Measurements from ENCODE around the gene TPI1.
A peak's percentile ranks its signal among the peaks of the same experiment; 100 is the strongest.

Gene TPI1

GRCh38 chr12:6828781-6829535 lies 38.4 kb upstream of the TPI1 start:
- peak; percentile 76 for DNase-seq (ENCODE audit: low spot score)

GRCh38 chr12:6829536-6830220 lies 37.7 kb upstream of the TPI1 start:
- peak; percentile 80 for DNase-seq (ENCODE audit: low spot score)

GRCh38 chr12:6830286-6830890 lies 36.9 kb upstream of the TPI1 start:
- DNase-seq (ENCODE audit: low spot score), result no peak

- no peak for DNase-seq (ENCODE audit: low spot score)
These were observed 36.3 kb upstream of the TPI1 start for GRCh38 chr12:6830999-6831398.

- DNase-seq (ENCODE audit: low spot score), result no peak
These were observed 35.8 kb upstream of the TPI1 start for GRCh38 chr12:6831450-6831995.

GRCh38 chr12:6832125-6832524 lies 35.2 kb upstream of the TPI1 start:
- no peak for DNase-seq (ENCODE audit: low spot score)

GRCh38 chr12:6833189-6833890 lies 34.0 kb upstream of the TPI1 start:
- DNase-seq (ENCODE audit: low spot score), result no peak

GRCh38 chr12:6834254-6834653 lies 33.1 kb upstream of the TPI1 start:
- no peak for DNase-seq (ENCODE audit: low spot score)

- no peak for DNase-seq (ENCODE audit: low spot score)
These were observed 32.5 kb upstream of the TPI1 start for GRCh38 chr12:6834873-6835272.

- no peak for DNase-seq (ENCODE audit: low spot score)
These were observed 30.5 kb upstream of the TPI1 start for GRCh38 chr12:6836851-6837250.

- DNase-seq (ENCODE audit: low spot score), result no peak
These were observed 29.8 kb upstream of the TPI1 start for GRCh38 chr12:6837370-6838060.

GRCh38 chr12:6838854-6839253 lies 28.5 kb upstream of the TPI1 start:
- DNase-seq (ENCODE audit: low spot score), result no peak

GRCh38 chr12:6839482-6840201 lies 27.7 kb upstream of the TPI1 start:
- no peak for DNase-seq (ENCODE audit: low spot score)

GRCh38 chr12:6840330-6840729 lies 27.0 kb upstream of the TPI1 start:
- DNase-seq (ENCODE audit: low spot score), result no peak

- DNase-seq (ENCODE audit: low spot score), result no peak
These were observed 26.4 kb upstream of the TPI1 start, which contains the start of gene GNB3 for GRCh38 chr12:6840761-6841515. Gene GNB3, plus strand, starts transcription at chr12:6840925. Its CDS starts 363 bp downstream, at chr12:6841288.

GRCh38 chr12:6842075-6842474 lies 25.3 kb upstream of the TPI1 start:
- no peak for DNase-seq (ENCODE audit: low spot score)

- no peak for DNase-seq (ENCODE audit: low spot score)
These were observed 24.0 kb upstream of the TPI1 start for GRCh38 chr12:6843118-6843902.

GRCh38 chr12:6845395-6845794 lies 21.9 kb upstream of the TPI1 start:
- no peak for DNase-seq (ENCODE audit: low spot score)

GRCh38 chr12:6846316-6846869 lies 20.9 kb upstream of the TPI1 start:
- DNase-seq (ENCODE audit: low spot score), result no peak
